ENCODE data around the gene EDEM3.

DNA sequence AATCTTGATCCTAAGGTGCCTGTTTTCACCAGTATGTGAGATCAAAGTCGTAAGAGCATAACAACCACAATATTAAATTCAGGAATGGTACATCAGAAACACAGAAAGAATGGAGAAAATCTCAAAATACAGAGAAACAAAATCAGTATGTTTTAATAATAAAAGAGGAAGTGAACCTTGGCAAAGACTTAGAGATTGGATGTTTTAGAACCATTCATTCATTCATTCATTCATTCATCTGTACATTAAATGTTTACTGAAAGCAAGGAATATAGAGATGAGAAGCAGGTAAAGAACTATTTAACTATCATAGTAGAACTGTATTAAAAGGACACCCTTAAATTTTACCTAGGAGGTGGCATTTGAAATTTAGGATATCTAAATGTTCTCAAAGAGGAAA, 55.7 kb downstream of the EDEM3 start:
- TF ChIP-seq, protein P1, sequence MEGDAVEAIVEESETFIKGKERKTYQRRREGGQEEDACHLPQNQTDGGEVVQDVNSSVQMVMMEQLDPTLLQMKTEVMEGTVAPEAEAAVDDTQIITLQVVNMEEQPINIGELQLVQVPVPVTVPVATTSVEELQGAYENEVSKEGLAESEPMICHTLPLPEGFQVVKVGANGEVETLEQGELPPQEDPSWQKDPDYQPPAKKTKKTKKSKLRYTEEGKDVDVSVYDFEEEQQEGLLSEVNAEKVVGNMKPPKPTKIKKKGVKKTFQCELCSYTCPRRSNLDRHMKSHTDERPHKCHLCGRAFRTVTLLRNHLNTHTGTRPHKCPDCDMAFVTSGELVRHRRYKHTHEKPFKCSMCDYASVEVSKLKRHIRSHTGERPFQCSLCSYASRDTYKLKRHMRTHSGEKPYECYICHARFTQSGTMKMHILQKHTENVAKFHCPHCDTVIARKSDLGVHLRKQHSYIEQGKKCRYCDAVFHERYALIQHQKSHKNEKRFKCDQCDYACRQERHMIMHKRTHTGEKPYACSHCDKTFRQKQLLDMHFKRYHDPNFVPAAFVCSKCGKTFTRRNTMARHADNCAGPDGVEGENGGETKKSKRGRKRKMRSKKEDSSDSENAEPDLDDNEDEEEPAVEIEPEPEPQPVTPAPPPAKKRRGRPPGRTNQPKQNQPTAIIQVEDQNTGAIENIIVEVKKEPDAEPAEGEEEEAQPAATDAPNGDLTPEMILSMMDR (IDR thresholded peaks at IDR 0.05) = no peak
- no peak for TF ChIP-seq POLR2A (IDR thresholded peaks at IDR 0.05)
